Neural crest cell (in vitro differentiated cells): Measurements from ENCODE around the gene NDC1. TPM values are rescaled to one million over a fixed set of nuclear protein-coding genes. Genes with fewer than 3 reads are reported as not detected.

Experiments used
- DNase-seq: peaks from one replicate; pipeline ENCODE4 v3.0.0; 2021; ENCODE audit warnings: low read depth, mixed read lengths, low spot score
- H3K27ac Mint-ChIP-seq: one replicate; pipeline ENCODE4 v1.8.0; 2021; ENCODE audit warnings: mild to moderate bottlenecking, mixed read lengths; ENCODE audit not compliant: unreplicated experiment
- H3K27me3 Mint-ChIP-seq: 2 replicates; pipeline ENCODE4 v1.8.0; 2021; ENCODE audit warnings: low read depth, mild to moderate bottlenecking, mixed read lengths
- H3K36me3 Mint-ChIP-seq: 2 replicates; pipeline ENCODE4 v1.8.0; 2021; ENCODE audit warnings: low read depth, mild to moderate bottlenecking, mixed read lengths
- H3K4me1 Mint-ChIP-seq: 2 replicates; pipeline ENCODE4 v1.8.0; 2021; ENCODE audit warnings: mixed read lengths
- H3K4me3 Mint-ChIP-seq: one replicate; pipeline ENCODE4 v1.8.0; 2021; ENCODE audit warnings: mild to moderate bottlenecking, mixed read lengths
- H3K9me3 Mint-ChIP-seq: 2 replicates; pipeline ENCODE4 v1.8.0; 2021; ENCODE audit warnings: mixed read lengths
- total RNA-seq: library from RNA; stranded (reverse); gene quantifications from 2 replicates; pipeline ENCODE4 v1.2.1, GENCODE V29; 2021
- TF ChIP-seq, protein P1 (sequence below): fragments of 200-600 bp; sonication (generic); conservative IDR thresholded peaks from 2 replicates; pipeline ENCODE4 v1.5.0; 2021; ENCODE audit warnings: antibody characterized with exemption, mild to moderate bottlenecking

NDC1 gene
- total RNA-seq, 1 donor from 2014 or later: 47.3 TPM

DNA sequence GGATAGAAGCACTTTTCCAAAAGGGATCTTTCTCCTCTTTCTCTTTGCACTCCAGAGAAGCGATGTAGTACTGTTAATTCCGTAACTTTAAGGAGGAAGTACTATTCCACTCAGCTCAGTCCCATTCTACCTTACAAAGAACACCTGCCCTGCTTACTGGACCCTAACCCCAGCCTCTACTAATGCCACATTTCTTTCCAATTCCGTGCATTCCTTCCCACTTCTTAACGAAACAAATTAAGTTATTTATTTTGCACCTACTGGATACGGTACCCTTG, 511 bp downstream of the NDC1 start:
- TF ChIP-seq, protein P1, sequence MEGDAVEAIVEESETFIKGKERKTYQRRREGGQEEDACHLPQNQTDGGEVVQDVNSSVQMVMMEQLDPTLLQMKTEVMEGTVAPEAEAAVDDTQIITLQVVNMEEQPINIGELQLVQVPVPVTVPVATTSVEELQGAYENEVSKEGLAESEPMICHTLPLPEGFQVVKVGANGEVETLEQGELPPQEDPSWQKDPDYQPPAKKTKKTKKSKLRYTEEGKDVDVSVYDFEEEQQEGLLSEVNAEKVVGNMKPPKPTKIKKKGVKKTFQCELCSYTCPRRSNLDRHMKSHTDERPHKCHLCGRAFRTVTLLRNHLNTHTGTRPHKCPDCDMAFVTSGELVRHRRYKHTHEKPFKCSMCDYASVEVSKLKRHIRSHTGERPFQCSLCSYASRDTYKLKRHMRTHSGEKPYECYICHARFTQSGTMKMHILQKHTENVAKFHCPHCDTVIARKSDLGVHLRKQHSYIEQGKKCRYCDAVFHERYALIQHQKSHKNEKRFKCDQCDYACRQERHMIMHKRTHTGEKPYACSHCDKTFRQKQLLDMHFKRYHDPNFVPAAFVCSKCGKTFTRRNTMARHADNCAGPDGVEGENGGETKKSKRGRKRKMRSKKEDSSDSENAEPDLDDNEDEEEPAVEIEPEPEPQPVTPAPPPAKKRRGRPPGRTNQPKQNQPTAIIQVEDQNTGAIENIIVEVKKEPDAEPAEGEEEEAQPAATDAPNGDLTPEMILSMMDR: no peak
- H3K9me3 Mint-ChIP-seq: peaks cover 2% of the 10 kb centered on the region
- H3K27me3 Mint-ChIP-seq: no peaks in the 10 kb centered on the region
- no peak for DNase-seq
- peaks cover 4% of the 10 kb centered on the region for H3K36me3 Mint-ChIP-seq
- peaks cover 30% of the 10 kb centered on the region for H3K4me1 Mint-ChIP-seq
- H3K27ac Mint-ChIP-seq: peak overlapping the region; percentile 100
- H3K4me3 Mint-ChIP-seq: peak overlapping the region; percentile 100

DNA sequence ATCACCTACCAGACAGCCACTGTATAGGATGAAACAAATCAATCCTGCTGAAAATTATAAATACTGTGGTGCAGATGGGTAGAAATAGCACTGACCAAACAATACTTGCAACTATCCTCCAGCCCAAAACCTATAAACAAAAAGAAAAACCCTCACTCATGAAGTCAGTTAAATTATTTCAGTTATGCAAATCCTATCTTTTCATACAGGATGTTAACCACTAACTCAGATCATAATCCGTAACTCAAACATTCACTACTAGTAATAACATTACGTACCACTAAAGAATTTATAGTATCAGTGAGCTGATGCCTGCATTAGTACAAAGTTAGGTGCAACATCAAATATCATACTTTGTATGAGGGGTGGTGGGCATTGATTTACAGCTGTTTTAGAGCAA, 2.6 kb downstream of the NDC1 start:
- H3K27me3 Mint-ChIP-seq: no peaks in the 10 kb centered on the region
- DNase-seq: no peak
- H3K9me3 Mint-ChIP-seq: no peaks in the 10 kb centered on the region
- no peak overlapping the region for H3K27ac Mint-ChIP-seq
- TF ChIP-seq, protein P1: no peak
- peaks cover 30% of the 10 kb centered on the region for H3K4me1 Mint-ChIP-seq
- peaks cover 2% of the 10 kb centered on the region for H3K36me3 Mint-ChIP-seq
- peak overlapping the region; percentile 85 for H3K4me3 Mint-ChIP-seq

DNA sequence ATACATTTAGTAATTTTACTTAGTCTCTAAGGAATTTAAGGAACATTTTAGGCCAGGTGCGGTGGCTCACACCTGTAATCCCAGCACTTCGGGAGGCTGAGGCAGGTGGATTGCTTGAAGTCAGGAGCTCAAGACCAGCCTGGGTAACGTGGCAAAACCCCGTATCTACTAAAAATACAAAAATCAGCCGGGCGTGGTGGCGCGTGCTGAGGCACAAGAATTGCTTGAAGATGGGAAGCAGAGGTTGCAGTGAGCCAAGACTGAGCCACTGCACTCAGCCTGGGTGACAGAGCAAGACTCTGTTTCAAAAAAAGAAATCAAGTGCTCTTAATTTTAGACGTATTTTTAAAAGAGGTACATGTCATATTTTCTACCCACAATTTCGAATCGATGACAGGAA, 3.3 kb downstream of the NDC1 start:
- no peaks in the 10 kb centered on the region for H3K9me3 Mint-ChIP-seq
- DNase-seq: no peak
- H3K27ac Mint-ChIP-seq: no peak overlapping the region
- TF ChIP-seq, protein P1: no peak
- peaks cover 30% of the 10 kb centered on the region for H3K4me1 Mint-ChIP-seq
- peaks cover 2% of the 10 kb centered on the region for H3K36me3 Mint-ChIP-seq
- H3K4me3 Mint-ChIP-seq: peak overlapping the region; percentile 66
- no peaks in the 10 kb centered on the region for H3K27me3 Mint-ChIP-seq

DNA sequence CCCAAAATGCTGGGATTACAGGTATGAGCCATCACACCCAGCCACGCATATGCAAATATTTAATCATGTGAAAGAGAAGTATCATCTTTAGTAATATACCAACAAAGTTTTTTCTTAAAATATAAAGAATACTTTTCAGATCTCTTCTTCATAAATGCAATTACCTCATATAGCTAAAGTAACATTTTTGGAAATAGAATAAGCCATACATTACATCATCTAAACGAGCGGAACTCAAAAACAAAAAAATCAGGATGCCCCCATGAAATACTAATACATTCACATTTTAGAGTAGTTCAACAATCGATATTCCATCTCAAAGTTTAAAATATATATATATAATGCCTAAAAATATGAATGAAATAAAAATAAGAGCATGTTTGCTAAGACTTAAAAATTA, 4.7 kb downstream of the NDC1 start:
- TF ChIP-seq, protein P1: no peak
- no peaks in the 10 kb centered on the region for H3K27me3 Mint-ChIP-seq
- H3K4me1 Mint-ChIP-seq: peaks cover 24% of the 10 kb centered on the region
- no peak for DNase-seq
- peaks cover 2% of the 10 kb centered on the region for H3K36me3 Mint-ChIP-seq
- H3K27ac Mint-ChIP-seq: no peak overlapping the region
- H3K4me3 Mint-ChIP-seq: no peak overlapping the region
- H3K9me3 Mint-ChIP-seq: no peaks in the 10 kb centered on the region

DNA sequence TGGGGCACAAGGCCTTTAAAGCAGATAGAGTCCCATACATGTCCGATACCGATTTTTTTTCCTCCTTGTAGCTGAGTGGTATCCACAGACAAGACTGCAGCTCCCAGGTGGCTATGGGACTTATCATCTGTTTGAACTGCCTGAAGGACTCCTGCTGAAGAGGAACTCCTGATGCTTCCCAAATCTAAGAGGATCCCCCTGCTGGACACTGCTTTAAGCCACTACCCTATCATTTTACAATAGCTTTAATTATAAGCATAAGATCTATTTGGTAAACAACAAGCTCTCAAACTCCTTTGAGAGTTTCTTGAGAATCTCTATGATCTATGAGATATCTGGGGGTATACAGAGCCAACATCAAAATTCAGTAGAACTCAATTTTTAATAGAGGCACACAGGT, 11.7 kb downstream of the NDC1 start:
- no peak for DNase-seq
- no peaks in the 10 kb centered on the region for H3K4me1 Mint-ChIP-seq
- peaks cover 3% of the 10 kb centered on the region for H3K36me3 Mint-ChIP-seq
- H3K27me3 Mint-ChIP-seq: no peaks in the 10 kb centered on the region
- H3K9me3 Mint-ChIP-seq: no peaks in the 10 kb centered on the region
- H3K27ac Mint-ChIP-seq: no peak overlapping the region
- no peak overlapping the region for H3K4me3 Mint-ChIP-seq
- TF ChIP-seq, protein P1: peak; percentile 35

DNA sequence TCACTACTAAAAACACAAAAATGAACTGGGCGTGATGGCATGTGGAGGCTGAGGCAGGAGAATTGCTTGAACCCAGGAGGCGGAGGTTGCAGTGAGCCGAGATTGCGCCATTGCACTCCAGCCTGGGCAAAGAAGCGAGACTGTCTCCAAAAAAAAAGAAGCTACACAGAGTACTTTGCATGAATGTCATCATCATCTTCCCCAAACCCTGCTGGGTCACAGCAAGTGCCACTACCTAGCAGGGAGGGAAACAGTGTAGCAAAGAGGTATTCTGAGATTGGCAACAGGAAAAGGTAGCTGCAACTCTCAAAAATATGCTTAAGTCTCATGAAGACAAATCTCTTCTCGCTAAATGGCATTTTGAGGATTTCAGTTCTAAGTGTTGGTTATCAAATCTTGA, 12.8 kb downstream of the NDC1 start:
- Mint-ChIP-seq H3K4me3 (no peak overlapping the region), H3K4me1 (no peaks in the 10 kb centered on the region), H3K9me3 (no peaks in the 10 kb centered on the region), H3K27me3 (no peaks in the 10 kb centered on the region), H3K27ac (no peak overlapping the region), H3K36me3 (peaks cover 3% of the 10 kb centered on the region)
- DNase-seq: no peak
- TF ChIP-seq, protein P1: no peak
